Ovary (tissue), 9 donors: ENCODE measurements around the gene NDUFC1. TPM values are rescaled to one million over a fixed set of nuclear protein-coding genes. Genes with fewer than 3 reads are reported as not detected.

ENCODE experiments used
- DNase-seq, 5 donors: peaks; one replicate each; pipeline ENCODE4 v3.0.0-alpha.2; 2019 to 2020
- H3K27ac ChIP-seq, 2 donors: fragments of 200-600 bp; one replicate each; pipeline versions ENCODE4 v1.5.1 to v1.8.0; 2019 to 2022
- H3K27me3 ChIP-seq: fragments of 200-600 bp; one replicate; pipeline ENCODE4 v1.8.0; 2022
- H3K36me3 ChIP-seq: fragments of 200-600 bp; sonication (generic); one replicate; pipeline ENCODE4 v1.5.1; 2019
- H3K4me1 ChIP-seq: one replicate; pipeline ENCODE4 v1.8.1; 2013; ENCODE audit warnings: mild to moderate bottlenecking, moderate library complexity; ENCODE audit not compliant: insufficient read depth
- H3K4me3 ChIP-seq: fragments of 200-600 bp; sonication (generic); one replicate; pipeline ENCODE4 v1.5.1; 2017
- H3K9me3 ChIP-seq, 2 donors: fragments of 200-600 bp in 1 of 2; sonication (generic) in 1 of 2; one replicate each; pipeline versions ENCODE4 v1.5.1 to v1.8.1; 2013 to 2019; ENCODE audit warnings: mild to moderate bottlenecking in 1 of 2, moderate library complexity in 1 of 2
- CTCF ChIP-seq, 3 donors: fragments of 450-650 bp in 2 of 3; fragments of 200-600 bp in 1 of 3; IDR thresholded peaks; one replicate each; pipeline versions ENCODE4 v1.5.1 to v1.8.0; 2016 to 2022; ENCODE audit warnings: antibody characterized with exemption in 3 of 3, mild to moderate bottlenecking in 1 of 3
- EP300 ChIP-seq: sonication (generic); formaldehyde crosslinking; IDR thresholded peaks from one replicate; pipeline ENCODE4 v1.6.1; 2017; ENCODE audit warnings: antibody characterized with exemption
- POLR2A ChIP-seq: fragments of 450-650 bp; IDR thresholded peaks from one replicate; pipeline ENCODE4 v1.6.1; 2017; ENCODE audit warnings: antibody characterized with exemption, mild to moderate bottlenecking, moderate library complexity
- WGBS, 3 donors: extraction: QIAGEN DNeasy Blood & Tissue Kit in 1 of 3; methylation state at CpG; one replicate each; pipeline versions ENCODE4 v1.1.5 to v1.1.7; 2013 to 2017; 5-methylcytosine and 5-hydroxymethylcytosine counted together
- intact Hi-C, 4 donors: fragments of 100-400 bp; cut with DNase I; formaldehyde crosslinking; loops; one replicate each; pipeline versions ENCODE4 v1.11.0 to v1.15.1; 2022 to 2023
- polyA plus RNA-seq, 2 donors: library from polyadenylated mRNA; stranded (reverse); fragments of 200-250 nt in 1 of 2; fragments of 350-450 nt in 1 of 2; fragmentation: Illumina TruSeq in 1 of 2; extraction: RNeasy Lipid Tissue Mini Kit (QIAGEN cat#74804) in 1 of 2; gene quantifications; one replicate each; pipeline ENCODE4 v1.2.3, GENCODE V29; 2013 to 2014
- total RNA-seq, 7 donors: library from RNA; depleted of rRNA in 2 of 7; stranded (reverse); fragments of >200 nt in 2 of 7; fragmentation: NEBNext Ultra II Directional in 3 of 7; extraction: Animal tissue kit (Norgen Biotek cat#: 25700) in 3 of 7; gene quantifications; one replicate each; pipeline versions ENCODE4 v1.1.0 to v1.2.4, GENCODE V29; 2016 to 2023
- donor health status: DM: no; HTN: no; CAD: no; lungs with moderate emphysema.
- donor health status: DM: no; HTN: no; CAD: no.
- donor health status: Bipolar disorder and iron deficiency.
- donor health status: DM: yes; HTN: yes; CAD: no.
- donor health status: DM: no; HTN: no; CAD: no.
- donor health status: DM: yes; HTN: yes; CAD: no.

Gene NDUFC1
- total and polyA plus RNA-seq, 9 donors, result 24.6 to 89.8 (median 57.0) TPM

DNA sequence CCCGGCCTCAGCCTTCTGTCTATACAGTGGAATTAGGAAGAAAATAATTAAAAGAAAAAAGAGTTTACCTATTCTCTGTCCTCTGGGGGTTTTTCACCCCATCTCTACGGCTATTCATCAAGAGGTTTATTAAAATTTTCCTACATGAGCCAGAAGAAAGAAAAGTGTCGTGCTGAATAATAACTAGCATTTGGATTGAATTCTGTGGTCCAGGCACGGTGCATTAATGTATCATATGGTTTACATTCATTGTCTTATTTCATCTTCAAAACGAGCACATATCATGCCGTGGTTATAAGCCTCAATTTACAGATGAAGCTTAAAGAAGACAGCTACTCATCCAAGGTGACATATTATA, 6.4 kb downstream of the NDUFC1 start:
- intact Hi-C loops, result loop anchor here in 2 of 4 donors (5.0 to 10.0 kb wide), 4 partner anchors 51 to 191 kb away; partner anchors contain the start of gene ELF2 (in 1 of the 2)
- Histone ChIP-seq H3K9me3 (no peaks in the 10 kb centered on the region), H3K27me3 (no peaks in the 10 kb centered on the region), H3K4me1 (peaks cover 1% of the 10 kb centered on the region), H3K4me3 (peak overlapping the region; percentile 83), H3K36me3 (no peaks in the 10 kb centered on the region), H3K27ac (peak overlapping the region in 1 of 2 donors; percentile 87)
- 4 to 5% (median 4%) methylated on average over 6 of the region's 6 CpGs for WGBS, 3 donors
- TF ChIP-seq CTCF (IDR thresholded peaks at IDR 0.05) (no peak), POLR2A (no peak), EP300 (no peak)
- DNase-seq, result no peak

DNA sequence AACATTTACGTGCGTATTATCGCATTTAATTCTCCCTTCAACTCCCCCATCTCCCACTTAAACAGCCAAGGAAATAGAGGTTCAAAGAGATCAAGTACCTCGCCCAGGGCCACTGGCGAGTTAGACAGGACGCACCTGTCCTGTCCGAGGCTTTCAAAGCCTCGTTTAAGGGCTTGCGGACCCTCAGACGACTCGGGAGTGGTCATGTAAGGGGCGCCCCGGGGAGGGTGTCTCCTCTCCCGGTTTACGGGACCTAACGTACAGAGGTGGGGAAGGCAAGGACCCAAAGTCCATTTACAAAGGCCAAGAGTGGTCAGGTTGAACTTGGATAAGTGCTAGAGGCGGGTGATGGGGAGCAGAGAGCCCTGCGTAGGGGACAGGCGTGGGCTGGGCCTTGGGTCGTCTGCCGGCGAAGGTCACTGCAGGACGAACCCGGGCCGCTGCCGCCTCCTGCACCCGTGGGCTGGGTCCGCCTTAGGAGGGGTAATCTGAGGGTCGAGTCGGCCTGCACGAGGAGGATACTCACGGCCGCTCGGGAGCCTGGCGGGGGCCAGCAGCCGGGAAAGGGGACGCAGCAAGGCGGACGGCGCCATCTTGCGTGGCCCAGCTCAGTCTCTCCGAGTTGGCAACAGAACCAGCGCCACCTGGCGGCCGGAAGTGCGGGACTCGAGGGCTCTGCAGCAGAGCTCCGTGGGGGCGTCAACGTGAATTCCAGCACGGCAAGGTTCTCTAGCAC, 6.9 kb downstream of the NDUFC1 start:
- H3K9me3 ChIP-seq, result no peaks in the 10 kb centered on the region
- DNase-seq, result peak; percentile 97 to 100 (median 99)
- peaks cover 1% of the 10 kb centered on the region for H3K4me1 ChIP-seq
- H3K36me3 ChIP-seq, result no peaks in the 10 kb centered on the region
- peak overlapping the region; percentile 79 to 87 for H3K27ac ChIP-seq
- 0 to 1% (median 0%) methylated on average over 51 of the region's 51 CpGs for WGBS, 3 donors
- H3K4me3 ChIP-seq, result peak overlapping the region; percentile 83
- intact Hi-C loops, result loop anchor here in 2 of 4 donors (5.0 to 10.0 kb wide), 4 partner anchors 51 to 191 kb away; partner anchors contain the start of gene ELF2 (in 1 of the 2)
- H3K27me3 ChIP-seq, result no peaks in the 10 kb centered on the region
- TF ChIP-seq CTCF (IDR thresholded peaks at IDR 0.05) (peak; percentile 94 to 99 (median 95)), EP300 (no peak), POLR2A (peak; percentile 52)

GRCh38 chr4:139286186-139286698, 16.0 kb downstream of the NDUFC1 start:
- DNase-seq, result no peak
- Histone ChIP-seq H3K36me3 (no peaks in the 10 kb centered on the region), H3K27ac (no peak overlapping the region), H3K4me1 (peaks cover 5% of the 10 kb centered on the region), H3K9me3 (no peaks in the 10 kb centered on the region), H3K27me3 (no peaks in the 10 kb centered on the region), H3K4me3 (no peak overlapping the region)
- TF ChIP-seq EP300 (no peak), POLR2A (no peak), CTCF (IDR thresholded peaks at IDR 0.05) (no peak)
- 94 to 98% (median 95%) methylated on average over 7 of the region's 7 CpGs for WGBS, 3 donors
- intact Hi-C loops, result loop anchor here in 1 of 4 donors (10.0 kb wide), 1 partner anchor 61 kb away; no protein-coding TSS in a partner anchor

- H3K4me1 ChIP-seq, result peaks cover 5% of the 10 kb centered on the region
- intact Hi-C loops, result loop anchor here in 1 of 4 donors (10.0 kb wide), 1 partner anchor 58 kb away; no protein-coding TSS in a partner anchor
- TF ChIP-seq POLR2A (no peak), CTCF (IDR thresholded peaks at IDR 0.05) (no peak), EP300 (no peak)
- DNase-seq, result no peak
- no peaks in the 10 kb centered on the region for H3K9me3 ChIP-seq
- H3K4me3 ChIP-seq, result no peak overlapping the region
- no peaks in the 10 kb centered on the region for H3K27me3 ChIP-seq
- no peak overlapping the region for H3K27ac ChIP-seq
- H3K36me3 ChIP-seq, result no peaks in the 10 kb centered on the region
Measured at GRCh38 chr4:139282721-139283075, 19.6 kb downstream of the NDUFC1 start.
